ENCODE data around the gene DYSF. TPM values are rescaled to one million over a fixed set of nuclear protein-coding genes. Genes with fewer than 3 reads are reported as not detected.

Gene DYSF
- total and polyA plus RNA-seq, 2 donors (not counting 1 experiment from before 2014, with no cell fraction given) = 0.17 to 0.43 TPM

GRCh38 chr2:71566372-71566771 lies 113.0 kb downstream of the DYSF start:
- Histone ChIP-seq H2AFZ (ENCODE audit: insufficient read depth, low read depth, low read length, poor library complexity, severe bottlenecking) (no peak overlapping the region), H3K79me2 (ENCODE audit: control insufficient read depth, insufficient read depth, low read length) (no peaks in the 10 kb centered on the region), H3K27ac (ENCODE audit: low read length in 2 of 2) (no peak overlapping the region), H3K4me1 (ENCODE audit: control insufficient read depth in 2 of 2, insufficient read depth in 2 of 2, low read length in 2 of 2) (no peaks in the 10 kb centered on the region), H3K4me2 (replicated peaks; ENCODE audit: low read depth, low read length, poor library complexity, severe bottlenecking) (no peak overlapping the region), H3K4me3 (ENCODE audit: control extremely low read depth in 1 of 5, extremely low read depth in 1 of 5, insufficient read depth in 1 of 5, low read depth in 2 of 5, low read length in 4 of 5) (no peak overlapping the region), H3K9ac (ENCODE audit: low read length) (no peak overlapping the region), H3K27me3 (replicated peaks in 1 of 4; ENCODE audit: control extremely low read depth in 1 of 4, control insufficient read depth in 3 of 4, insufficient read depth in 4 of 4, low read length in 3 of 4) (no peaks in the 10 kb centered on the region), H4K20me1 (ENCODE audit: control insufficient read depth, insufficient read depth, low read length, poor library complexity, severe bottlenecking) (no peaks in the 10 kb centered on the region), H3K36me3 (replicated peaks in 1 of 2; ENCODE audit: control extremely low read depth in 1 of 2, control insufficient read depth in 1 of 2, extremely low read depth in 1 of 2, insufficient read depth in 2 of 2, low read length in 1 of 2) (no peaks in the 10 kb centered on the region), H3K9me3 (ENCODE audit: control extremely low read depth in 1 of 3, control insufficient read depth in 2 of 3, insufficient read depth in 1 of 3, low read length in 2 of 3) (peaks cover 0 to 16% (median 0%) of the 10 kb centered on the region in 3 donors)
- Mint-ChIP-seq H3K27ac (no peak overlapping the region), H3K9me3 (ENCODE audit: insufficient read depth) (no peaks in the 10 kb centered on the region), H3K4me3 (no peak overlapping the region), H3K4me1 (no peaks in the 10 kb centered on the region), H3K27me3 (no peaks in the 10 kb centered on the region)
- CTCF ChIA-PET = no interaction called here
- POLR2A ChIA-PET = no interaction called here
- intact Hi-C loops (cut with micrococcal nuclease) = no loop called here
- no peak for TF ChIP-seq EZH2 (IDR thresholded peaks at IDR 0.05; ENCODE audit: borderline replicate concordance, insufficient read depth, low read depth, low read length, poor library complexity, severe bottlenecking)
- TF ChIP-seq, protein P1, sequence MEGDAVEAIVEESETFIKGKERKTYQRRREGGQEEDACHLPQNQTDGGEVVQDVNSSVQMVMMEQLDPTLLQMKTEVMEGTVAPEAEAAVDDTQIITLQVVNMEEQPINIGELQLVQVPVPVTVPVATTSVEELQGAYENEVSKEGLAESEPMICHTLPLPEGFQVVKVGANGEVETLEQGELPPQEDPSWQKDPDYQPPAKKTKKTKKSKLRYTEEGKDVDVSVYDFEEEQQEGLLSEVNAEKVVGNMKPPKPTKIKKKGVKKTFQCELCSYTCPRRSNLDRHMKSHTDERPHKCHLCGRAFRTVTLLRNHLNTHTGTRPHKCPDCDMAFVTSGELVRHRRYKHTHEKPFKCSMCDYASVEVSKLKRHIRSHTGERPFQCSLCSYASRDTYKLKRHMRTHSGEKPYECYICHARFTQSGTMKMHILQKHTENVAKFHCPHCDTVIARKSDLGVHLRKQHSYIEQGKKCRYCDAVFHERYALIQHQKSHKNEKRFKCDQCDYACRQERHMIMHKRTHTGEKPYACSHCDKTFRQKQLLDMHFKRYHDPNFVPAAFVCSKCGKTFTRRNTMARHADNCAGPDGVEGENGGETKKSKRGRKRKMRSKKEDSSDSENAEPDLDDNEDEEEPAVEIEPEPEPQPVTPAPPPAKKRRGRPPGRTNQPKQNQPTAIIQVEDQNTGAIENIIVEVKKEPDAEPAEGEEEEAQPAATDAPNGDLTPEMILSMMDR (IDR thresholded peaks at IDR 0.05) = no peak
- ATAC-seq (ENCODE audit: low read depth) = no peak
- WGBS (ENCODE audit: insufficient coverage) = 69% methylated on average over 7 of the region's 9 CpGs
- DNase-seq = no peak

GRCh38 chr2:71567625-71568024 lies 114.3 kb downstream of the DYSF start:
- Histone ChIP-seq H3K4me3 (ENCODE audit: control extremely low read depth in 1 of 5, extremely low read depth in 1 of 5, insufficient read depth in 1 of 5, low read depth in 2 of 5, low read length in 4 of 5) (no peak overlapping the region), H3K9me3 (ENCODE audit: control extremely low read depth in 1 of 3, control insufficient read depth in 2 of 3, insufficient read depth in 1 of 3, low read length in 2 of 3) (peaks cover 0 to 28% (median 0%) of the 10 kb centered on the region in 3 donors), H3K27ac (ENCODE audit: low read length in 2 of 2) (no peak overlapping the region), H3K36me3 (replicated peaks in 1 of 2; ENCODE audit: control extremely low read depth in 1 of 2, control insufficient read depth in 1 of 2, extremely low read depth in 1 of 2, insufficient read depth in 2 of 2, low read length in 1 of 2) (no peaks in the 10 kb centered on the region), H3K4me1 (ENCODE audit: control insufficient read depth in 2 of 2, insufficient read depth in 2 of 2, low read length in 2 of 2) (no peaks in the 10 kb centered on the region), H3K4me2 (replicated peaks; ENCODE audit: low read depth, low read length, poor library complexity, severe bottlenecking) (no peak overlapping the region), H3K27me3 (replicated peaks in 1 of 4; ENCODE audit: control extremely low read depth in 1 of 4, control insufficient read depth in 3 of 4, insufficient read depth in 4 of 4, low read length in 3 of 4) (no peaks in the 10 kb centered on the region), H3K9ac (ENCODE audit: low read length) (no peak overlapping the region), H2AFZ (ENCODE audit: insufficient read depth, low read depth, low read length, poor library complexity, severe bottlenecking) (no peak overlapping the region), H3K79me2 (ENCODE audit: control insufficient read depth, insufficient read depth, low read length) (no peaks in the 10 kb centered on the region), H4K20me1 (ENCODE audit: control insufficient read depth, insufficient read depth, low read length, poor library complexity, severe bottlenecking) (no peaks in the 10 kb centered on the region)
- TF ChIP-seq EZH2 (IDR thresholded peaks at IDR 0.05; ENCODE audit: borderline replicate concordance, insufficient read depth, low read depth, low read length, poor library complexity, severe bottlenecking) = no peak
- TF ChIP-seq, protein P1 (IDR thresholded peaks at IDR 0.05) = no peak
- Mint-ChIP-seq H3K4me1 (no peaks in the 10 kb centered on the region), H3K9me3 (ENCODE audit: insufficient read depth) (no peaks in the 10 kb centered on the region), H3K27me3 (no peaks in the 10 kb centered on the region), H3K4me3 (no peak overlapping the region), H3K27ac (no peak overlapping the region)
- intact Hi-C loops (cut with micrococcal nuclease) = no loop called here
- POLR2A ChIA-PET = no interaction called here
- ATAC-seq (ENCODE audit: low read depth) (no peak), DNase-seq (no peak)
- WGBS (ENCODE audit: insufficient coverage) = 84% methylated on average over 4 of the region's 9 CpGs
- CTCF ChIA-PET = no interaction called here

Measured in B cell (primary cell).